K562 (cell line): ENCODE measurements around the gene OMG. TPM values are rescaled to one million over a fixed set of nuclear protein-coding genes. Genes with fewer than 3 reads are reported as not detected.

Source experiments
- ATAC-seq: fragments of 200-7000 bp; cut with Tn5 transposase; 3 replicates; pipeline ENCODE4 v1.9.1; 2020; ENCODE audit warnings: moderate library complexity
- BruUV-seq: library from RNA; stranded (reverse); fragments of 400-500 nt; replicated peaks from 2 replicates; lab custom pipeline; 2021; lab: Mats Ljungman, UMichigan
- CTCF ChIA-PET: fragments of 300-600 bp; formaldehyde crosslinking; extraction: SDS; loops from one replicate; lab custom pipeline; 2021; ENCODE audit warnings: low intra/inter-chr PET ratio; lab: Yijun Ruan, JAX
- POLR2A ChIA-PET: fragments of 300-600, 350-650 bp; sonication (Branson Sonifier 250); formaldehyde crosslinking; extraction: SDS; loops from one replicate; lab custom pipeline; 2021; ENCODE audit warnings: antibody characterized with exemption, inconsistent platforms; lab: Yijun Ruan, JAX
- DNase-seq, 4 experiments: peaks; one replicate each; pipeline versions ENCODE4 v3.0.0 to v3.0.0-alpha.2; 2011 to 2018; ENCODE audit warnings: low spot score in 3 of 4, mixed read lengths in 3 of 4; ENCODE audit errors: extremely low read depth in 1 of 4
- FAIRE-seq: peaks from 2 replicates; lab custom pipeline; 2011; peaks lifted over from hg19 to GRCh38; lab: Jason Lieb, UNC
- H2AFZ ChIP-seq: 2 replicates; pipeline ENCODE4 v1.6.0; 2011; ENCODE audit warnings: low read depth, low read length, control low read depth, inconsistent platforms
- H3K27ac ChIP-seq: fragments of 200-600 bp; 3 replicates; pipeline ENCODE4 v1.8.0; 2011; ENCODE audit warnings: low read depth, mild to moderate bottlenecking, control low read depth, inconsistent platforms, low read length, moderate library complexity, mixed read lengths; ENCODE audit errors: extremely low read depth
- H3K27me3 ChIP-seq, 2 experiments: fragments of 300-600 bp in 1 of 2; 2 replicates in 1 of 2; 3 replicates in 1 of 2; pipeline versions ENCODE4 v1.6.0 to v1.8.0; 2011; ENCODE audit warnings: inconsistent platforms in 2 of 2, low read length in 2 of 2, mild to moderate bottlenecking in 1 of 2, mixed read lengths in 1 of 2, moderate library complexity in 1 of 2; ENCODE audit not compliant: control insufficient read depth in 2 of 2, insufficient read depth in 2 of 2
- H3K36me3 ChIP-seq: fragments of 300-600 bp; 3 replicates; pipeline ENCODE4 v1.8.0; 2011; ENCODE audit warnings: mild to moderate bottlenecking, low read length, inconsistent platforms; ENCODE audit not compliant: control insufficient read depth, insufficient read depth
- H3K4me1 ChIP-seq, 2 experiments: fragments of 200-600 bp in 1 of 2; replicated peaks in 1 of 2; 2 replicates in 1 of 2; 3 replicates in 1 of 2; pipeline versions ENCODE4 v1.5.1 to v1.8.0; 2011; ENCODE audit warnings: inconsistent platforms in 2 of 2, low read length in 2 of 2, mild to moderate bottlenecking in 1 of 2, mixed read lengths in 1 of 2, moderate library complexity in 1 of 2; ENCODE audit not compliant: control insufficient read depth in 2 of 2, insufficient read depth in 2 of 2
- H3K4me2 ChIP-seq: 2 replicates; pipeline ENCODE4 v1.6.1; 2011; ENCODE audit warnings: low read length, control low read depth, inconsistent platforms, mixed read lengths; ENCODE audit not compliant: insufficient read depth
- H3K4me3 ChIP-seq: fragments of 200-600 bp; sonication (generic), shearing (Covaris generic); 2 replicates; pipeline ENCODE4 v1.5.1; 2016; ENCODE audit warnings: control low read depth, inconsistent platforms
- H3K79me2 ChIP-seq: fragments of 200-600 bp; 3 replicates; pipeline ENCODE4 v1.8.0; 2011; ENCODE audit warnings: low read length, inconsistent platforms; ENCODE audit not compliant: control insufficient read depth, insufficient read depth
- H3K9ac ChIP-seq, 2 experiments: 2 replicates each; pipeline versions ENCODE4 v1.6.0 to v1.6.1; 2011; ENCODE audit warnings: low read depth in 2 of 2, low read length in 2 of 2, control low read depth in 1 of 2, inconsistent platforms in 1 of 2, mild to moderate bottlenecking in 1 of 2, mixed read lengths in 1 of 2; ENCODE audit not compliant: insufficient read depth in 1 of 2
- H3K9me1 ChIP-seq: one replicate; pipeline ENCODE4 v1.6.0; 2011; ENCODE audit warnings: inconsistent platforms, mild to moderate bottlenecking, low read length, moderate library complexity; ENCODE audit not compliant: control insufficient read depth, insufficient read depth
- H3K9me3 ChIP-seq: replicated peaks from 2 replicates; pipeline ENCODE4 v1.5.1; 2011; ENCODE audit warnings: low read depth, low read length, inconsistent platforms; ENCODE audit not compliant: control insufficient read depth, insufficient read depth
- H4K20me1 ChIP-seq: replicated peaks from 2 replicates; pipeline ENCODE4 v1.6.1; 2011; ENCODE audit warnings: low read length, inconsistent platforms, mixed read lengths; ENCODE audit not compliant: control insufficient read depth, insufficient read depth
- CREBBP ChIP-seq: IDR thresholded peaks from one replicate; pipeline ENCODE4 v1.6.1; 2012; ENCODE audit warnings: low read depth, mild to moderate bottlenecking, control low read depth, inconsistent platforms, low read length
- RERE ChIP-seq: sonication (generic); formaldehyde crosslinking; IDR thresholded peaks from 2 replicates; pipeline ENCODE4 v1.8.0; 2023; ENCODE audit warnings: missing genetic modification reagents, mild to moderate bottlenecking, borderline replicate concordance
- ZNF280B ChIP-seq: fragments of 250-450 bp; sonication (Bioruptor Pico); IDR thresholded peaks from 2 replicates; pipeline ENCODE4 v1.5.1; 2021; ENCODE audit warnings: mild to moderate bottlenecking
- WGBS: fragments of 100-300 bp; shearing (Covaris generic); methylation state at CpG from one replicate; pipeline ENCODE4 v1.1.6; 2016; ENCODE audit warnings: low coverage, mixed read lengths; ENCODE audit not compliant: insufficient coverage; ENCODE audit errors: missing lambda C conversion rate; 5-methylcytosine and 5-hydroxymethylcytosine counted together
- in situ Hi-C: fragments of 300-500 bp; cut with MboI; formaldehyde crosslinking; loops from 4 replicates; pipeline ENCODE4 v1.15.0; 2018; ENCODE audit warnings: inconsistent platforms, mixed read lengths
- intact Hi-C: fragments of 100-400 bp; cut with micrococcal nuclease; formaldehyde crosslinking; loops from 2 replicates; pipeline ENCODE4 v1.14.2; 2022
- polyA plus RNA-seq, 8 experiments: library from polyadenylated mRNA; depleted of rRNA in 4 of 8; stranded (reverse) in 5 of 8; unstranded in 3 of 8; fragments of >200 nt; fragmentation: Nextera tagmentation in 2 of 8; fragmentation: Illumina TruSeq in 1 of 8; extraction: Ambion mirVana in 2 of 8; extraction: Trizol in 1 of 8; gene quantifications; 2 replicates each; pipeline versions ENCODE4 v1.2.1 to v1.2.3, GENCODE V29; 2011 to 2014; ENCODE audit warnings: inconsistent platforms in 1 of 8, missing spikeins in 1 of 8
- total RNA-seq, 7 experiments: library from RNA; depleted of rRNA in 6 of 7; stranded (reverse); fragments of >200 nt in 6 of 7; fragmentation: Illumina TruSeq in 2 of 7; extraction: Trizol in 2 of 7; gene quantifications; 2 replicates each; pipeline versions ENCODE4 v1.2.1 to v1.2.3, GENCODE V29; 2011 to 2021; ENCODE audit warnings: low replicate concordance in 1 of 7

The OMG gene
- total and polyA plus RNA-seq, 9 of the 15 experiments (the other 6 are each of a cell fraction or from before 2014, with no cell fraction given) = 0.41 TPM; not detected in 8

GRCh38 chr17:31286587-31286986, 10.5 kb downstream of the OMG start:
- BruUV-seq = no TSS peak
- no peaks in the 10 kb centered on the region for H3K4me1 ChIP-seq
- H3K27me3 ChIP-seq = no peaks in the 10 kb centered on the region
- H3K9me3 ChIP-seq = no peaks in the 10 kb centered on the region
- 53% methylated on average over 1 of the region's 1 CpG for WGBS
- no peak for DNase-seq
- intact Hi-C loops = no loop called here
- ATAC-seq = no peak
- H3K27ac ChIP-seq = no peak overlapping the region
- H3K79me2 ChIP-seq = no peaks in the 10 kb centered on the region
- H3K4me2 ChIP-seq = no peak overlapping the region
- ChIA-PET CTCF (no interaction called here), POLR2A (no interaction called here)
- TF ChIP-seq CREBBP = no peak
- TF ChIP-seq ZNF280B = no peak
- TF ChIP-seq RERE (CRISPR knock-in tag) = no peak
- FAIRE-seq = no peak
- H3K4me3 ChIP-seq = no peak overlapping the region
- in situ Hi-C loops = no loop called here
- H2AFZ ChIP-seq = no peak overlapping the region
- no peak overlapping the region for H3K9ac ChIP-seq
- H3K36me3 ChIP-seq = peaks cover 16% of the 10 kb centered on the region; the same call in 2 of the 3 replicates
- no peaks in the 10 kb centered on the region for H3K9me1 ChIP-seq
- no peaks in the 10 kb centered on the region for H4K20me1 ChIP-seq
